GOT3 (cell line): ENCODE data around the gene NEO1.

Source experiments
- DNase-seq: peaks from one replicate; lab custom pipeline; 2025; ENCODE audit warnings: mixed read lengths; lab: John Stamatoyannopoulos, UW

Gene NEO1

DNA sequence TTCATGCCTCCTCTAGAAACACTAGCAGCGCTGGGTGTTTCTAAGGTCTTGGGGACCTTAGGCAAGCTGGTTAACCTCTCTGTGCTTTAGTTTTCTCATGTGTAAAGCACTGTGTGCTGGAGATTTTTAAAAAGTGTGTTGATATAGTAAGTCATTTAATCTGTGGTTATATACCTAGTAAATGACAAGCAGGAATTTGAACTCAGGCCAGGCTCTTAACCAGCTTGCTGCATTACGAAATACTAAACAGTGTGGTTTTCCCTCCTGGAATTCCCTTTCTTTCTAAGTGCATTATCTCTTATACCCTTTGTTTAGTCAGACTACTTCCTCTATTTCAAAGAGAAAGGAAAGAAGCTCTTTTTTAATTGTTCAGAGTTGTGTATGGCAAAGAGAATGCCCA is 26.5 kb downstream of the NEO1 start:
- no peak for DNase-seq

DNA sequence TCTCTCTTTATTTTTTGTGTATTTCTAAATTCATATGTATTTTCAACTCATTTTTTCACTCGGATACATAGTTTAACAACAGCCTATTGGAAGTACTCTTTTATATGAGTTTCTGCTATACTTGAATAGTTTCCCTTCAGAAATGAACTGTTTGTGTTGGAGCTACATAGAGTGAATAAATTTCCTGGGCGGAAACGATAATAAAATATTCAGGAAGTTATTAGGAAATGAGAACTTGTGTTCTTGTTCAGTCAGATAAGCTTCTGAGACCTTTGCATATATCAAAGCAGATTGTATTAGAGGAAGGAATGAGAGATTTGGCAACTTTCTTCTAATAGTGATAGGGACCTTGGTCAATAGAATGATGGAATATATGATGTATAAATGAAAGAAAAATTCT is 27.3 kb downstream of the NEO1 start:
- no peak for DNase-seq

DNA sequence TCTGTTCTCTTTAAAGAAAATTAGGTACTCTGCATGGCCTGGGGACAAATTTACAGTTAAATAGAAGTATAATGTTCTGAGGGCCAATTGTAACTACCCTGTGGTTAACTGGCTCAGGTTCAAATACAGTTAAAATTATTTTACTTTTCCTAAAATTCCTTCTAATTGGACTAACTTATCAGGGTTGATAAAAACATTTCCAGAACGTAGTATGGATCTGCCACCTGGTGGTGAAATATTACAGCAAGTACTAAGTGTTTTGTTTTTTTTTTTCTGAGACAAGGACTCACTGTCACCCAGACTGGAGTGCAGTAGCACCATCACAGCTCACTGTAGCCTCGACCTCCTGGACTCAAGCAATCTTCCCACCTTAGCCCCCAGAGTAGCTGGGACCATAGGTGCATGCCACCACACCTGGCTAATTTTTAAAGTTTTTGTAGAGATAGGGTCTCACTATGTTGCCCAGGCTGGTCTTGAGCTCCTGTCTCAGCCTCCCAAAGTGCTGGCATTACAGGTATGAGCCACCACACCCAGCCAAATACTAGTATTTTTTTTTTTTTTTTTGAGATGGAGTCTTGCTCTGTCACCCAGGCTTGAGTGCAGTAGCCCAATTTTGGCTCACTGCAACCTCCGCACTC is 29.2 kb downstream of the NEO1 start:
- DNase-seq, result no peak

DNA sequence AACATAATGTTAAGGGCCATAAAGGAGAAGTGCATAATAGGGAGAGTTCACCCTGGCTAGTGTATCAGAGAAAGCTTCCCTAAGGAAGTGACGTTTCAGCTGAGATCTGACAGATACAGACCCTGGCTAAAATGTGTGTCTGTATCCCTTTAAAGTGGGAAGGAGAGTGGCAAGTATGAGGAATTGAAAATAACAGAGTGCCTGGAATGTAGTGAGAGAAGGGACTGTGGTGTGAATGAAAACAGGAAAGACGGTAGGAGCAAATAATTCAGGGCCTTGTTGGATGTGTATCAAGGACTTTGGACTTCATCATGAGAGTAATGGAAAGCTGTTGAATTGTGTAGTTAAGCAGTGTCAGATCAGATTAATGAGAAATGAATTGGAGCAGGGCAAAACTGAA is 30.5 kb downstream of the NEO1 start:
- DNase-seq, result no peak

DNA sequence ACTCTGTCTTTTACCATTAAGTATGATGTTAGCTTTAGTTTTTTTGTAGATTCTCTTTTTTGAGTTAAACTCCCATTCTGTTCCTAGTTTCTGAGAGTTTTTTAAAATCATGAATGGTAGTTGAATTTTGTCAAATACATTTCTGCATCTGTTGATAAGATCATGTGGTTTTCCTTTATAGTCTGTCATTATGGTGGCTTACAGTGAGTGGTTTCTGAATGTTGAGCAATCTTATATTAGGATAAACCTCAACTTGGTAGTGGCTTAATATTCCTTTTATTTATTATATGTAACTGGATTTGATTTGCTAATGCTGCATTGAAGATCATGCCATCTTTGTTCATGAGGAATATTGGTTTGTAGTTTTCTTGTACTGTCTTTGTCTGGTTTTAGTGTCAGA is 34.8 kb downstream of the NEO1 start:
- DNase-seq, result no peak

DNA sequence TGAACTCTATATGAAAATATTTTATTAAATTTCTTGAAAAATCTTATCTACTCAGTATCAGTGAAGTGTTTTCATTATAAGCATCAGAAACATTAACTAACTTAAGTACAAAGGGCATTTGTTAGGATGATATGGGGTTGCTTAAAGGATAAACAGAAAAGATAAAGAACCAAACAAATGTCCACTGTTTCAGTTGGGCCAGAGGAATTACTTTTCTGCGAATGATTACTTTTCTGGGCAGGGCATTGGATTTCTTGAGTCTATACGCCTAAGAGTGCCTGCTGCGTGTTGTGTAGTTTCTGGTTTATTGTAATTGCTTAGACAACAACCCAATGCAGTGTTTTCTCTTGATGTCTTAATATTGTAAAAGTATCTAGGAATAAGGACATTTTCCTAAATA is 52.8 kb downstream of the NEO1 start:
- no peak for DNase-seq

DNA sequence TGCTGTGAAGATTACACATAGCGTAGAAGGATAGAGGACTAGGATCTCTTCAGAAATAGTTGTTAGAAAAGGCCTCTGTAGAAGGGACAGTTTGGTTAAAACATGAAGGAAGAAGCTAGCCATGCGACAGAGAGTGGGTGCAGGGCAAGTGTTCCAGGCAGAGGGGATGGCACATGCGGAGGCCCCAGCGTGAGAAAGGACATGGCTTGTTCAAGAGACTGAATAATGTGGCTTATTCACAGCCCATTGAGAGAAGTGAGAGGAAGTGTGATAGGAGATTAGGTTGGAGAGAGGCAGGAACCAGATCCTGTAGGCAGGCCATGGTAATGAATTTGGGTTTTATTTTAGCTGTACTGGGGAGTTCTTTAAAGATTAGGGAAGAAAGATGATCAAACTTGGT is 56.4 kb downstream of the NEO1 start:
- DNase-seq, result no peak

DNA sequence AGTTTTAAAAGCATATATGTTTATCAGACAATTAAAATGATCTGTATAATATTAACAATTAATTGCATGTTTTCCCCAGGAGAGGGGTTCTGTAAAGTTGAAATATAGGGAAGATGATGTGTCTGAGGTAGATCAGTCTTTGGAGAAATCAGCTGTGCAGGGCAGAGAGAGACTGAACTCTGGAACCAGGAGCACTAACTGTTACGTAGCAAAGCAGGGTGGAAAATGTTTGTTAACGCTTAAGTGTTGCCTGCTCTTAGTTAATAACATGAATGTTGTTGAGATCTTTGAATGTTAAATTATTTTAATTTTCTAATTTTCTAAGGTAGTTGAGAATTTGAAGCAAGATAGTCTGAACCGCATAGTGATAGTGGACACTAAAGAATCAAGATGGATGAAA is 57.5 kb downstream of the NEO1 start:
- no peak for DNase-seq

DNA sequence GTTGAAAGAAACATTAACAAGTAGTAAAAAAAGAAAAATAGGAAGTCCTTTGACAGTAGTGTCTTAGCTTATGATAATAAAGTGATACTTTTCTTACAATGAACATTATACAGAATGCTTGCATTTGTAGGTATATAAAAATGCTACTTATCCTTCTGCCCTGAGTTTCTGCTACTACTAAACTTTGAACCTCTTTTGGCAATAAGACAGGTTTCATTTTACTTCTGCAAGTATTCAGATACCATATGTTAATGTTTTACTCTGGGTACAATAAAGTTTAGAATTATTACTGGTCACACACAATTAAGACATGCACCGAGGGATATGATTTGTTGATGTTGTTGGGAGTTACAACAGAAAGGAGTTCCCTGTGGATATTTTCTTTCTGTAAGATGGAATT is 57.9 kb downstream of the NEO1 start:
- no peak for DNase-seq

DNA sequence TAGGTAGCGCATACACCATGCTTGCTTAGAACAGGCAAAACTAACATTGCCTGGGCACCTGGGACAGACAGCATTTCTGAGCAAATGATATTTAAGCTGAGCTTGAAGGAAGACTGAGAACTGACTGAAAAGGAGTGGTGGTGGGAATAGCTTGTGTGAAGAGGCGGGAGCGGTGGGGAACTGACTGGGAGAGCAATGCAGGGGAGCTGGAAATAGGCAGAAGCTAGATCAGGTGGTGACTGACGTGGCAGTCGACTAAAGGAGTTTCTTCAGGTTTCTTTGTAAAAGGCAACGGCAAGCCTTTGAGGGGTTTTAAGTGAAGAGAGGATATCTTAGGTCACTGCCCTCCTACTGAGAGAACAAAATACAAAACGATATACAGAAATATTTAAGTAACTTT is 61.8 kb downstream of the NEO1 start:
- no peak for DNase-seq

DNA sequence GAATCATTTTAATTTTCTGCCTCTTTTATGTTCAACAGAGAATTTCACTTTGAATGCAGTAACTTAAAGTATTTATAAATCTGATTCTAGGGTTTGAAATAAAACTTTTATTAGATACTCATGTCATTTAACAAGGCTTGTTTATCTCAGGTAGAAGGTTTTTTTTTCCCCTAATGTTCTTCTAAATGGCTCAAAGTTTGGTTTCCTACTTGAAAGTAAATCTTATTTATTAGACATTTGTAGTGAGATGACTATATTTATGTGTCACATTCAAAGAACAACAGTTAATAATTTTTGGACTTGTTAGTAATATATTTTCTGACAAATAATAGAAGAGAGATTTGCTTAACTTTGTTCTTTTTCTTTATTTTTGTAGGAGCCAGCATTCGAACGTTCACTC is 63.9 kb downstream of the NEO1 start:
- DNase-seq, result no peak

DNA sequence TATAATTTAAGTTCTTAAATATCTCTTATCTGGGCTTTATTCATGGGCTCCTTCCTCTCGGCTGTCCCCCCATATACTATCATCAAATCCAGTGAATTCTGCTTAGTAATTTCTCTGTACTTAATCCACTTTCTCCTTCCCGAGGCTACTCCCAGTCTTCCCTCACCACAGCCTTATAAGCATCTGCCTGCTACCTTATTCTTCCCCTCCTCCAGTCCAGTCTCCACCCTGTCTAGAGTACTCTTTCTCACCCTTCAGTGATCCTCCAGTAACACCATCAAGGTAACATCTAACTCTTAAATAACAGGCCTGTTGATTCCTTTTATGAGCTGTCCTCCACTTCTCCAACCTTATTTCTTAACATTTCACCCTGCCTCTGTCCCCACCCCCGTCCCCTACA is 65.8 kb downstream of the NEO1 start:
- no peak for DNase-seq

DNA sequence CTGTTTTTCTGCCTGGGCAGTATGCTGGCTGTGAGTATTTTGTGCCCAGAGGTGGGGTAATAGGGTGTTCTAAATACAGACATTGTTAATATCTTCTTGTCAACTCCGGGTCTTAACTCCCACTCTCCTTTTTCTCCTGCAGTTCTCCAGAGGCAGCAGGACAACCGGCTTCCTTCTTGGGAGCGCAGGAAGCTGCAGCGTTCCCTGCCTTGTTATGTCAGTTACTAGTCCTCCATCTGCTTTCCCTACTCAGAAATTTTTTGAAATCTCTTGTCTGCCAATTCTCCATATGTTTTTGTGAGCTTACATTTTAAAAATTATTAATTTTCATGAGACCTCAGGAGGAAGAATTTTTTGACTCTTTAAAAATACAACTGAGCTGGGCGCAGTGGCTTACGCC is 67.2 kb downstream of the NEO1 start:
- DNase-seq, result no peak

DNA sequence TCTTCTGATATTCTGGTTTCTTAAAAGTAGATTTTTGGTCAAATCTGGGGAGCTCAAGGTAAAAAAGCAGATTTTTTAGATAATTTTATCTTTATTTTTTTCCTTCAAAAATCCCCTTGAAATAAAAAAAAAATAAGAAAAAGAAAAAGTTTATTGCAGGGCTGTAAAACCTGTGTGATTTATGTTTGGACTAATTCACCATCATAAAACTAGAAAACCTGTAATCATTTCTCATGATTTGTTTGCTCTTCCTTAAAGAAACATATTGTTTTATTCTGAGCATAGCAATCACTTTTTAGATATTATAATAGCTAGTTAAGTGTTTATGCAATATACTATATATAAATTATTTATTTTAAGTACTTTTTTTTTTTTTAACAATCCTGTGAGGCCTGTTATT is 68.0 kb downstream of the NEO1 start:
- no peak for DNase-seq

DNA sequence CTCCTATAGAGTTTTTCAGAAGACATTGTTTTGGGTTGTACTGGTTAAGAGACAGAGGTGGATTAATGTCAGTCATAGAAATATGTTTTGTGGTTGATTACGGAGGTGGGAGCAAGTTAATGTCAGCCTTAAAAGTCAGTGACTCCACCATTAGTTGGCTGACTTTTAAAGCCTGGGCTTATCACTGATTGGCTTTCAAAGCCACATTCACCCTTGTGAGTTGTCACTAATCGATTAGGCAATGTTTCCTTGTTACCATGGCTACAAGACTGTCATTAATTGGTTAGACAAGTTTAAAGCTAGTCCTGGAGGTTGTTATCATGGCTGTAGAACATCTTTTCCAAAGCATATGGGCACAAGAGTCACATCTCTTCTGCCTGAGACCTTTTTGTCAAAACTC is 73.0 kb downstream of the NEO1 start:
- no peak for DNase-seq

DNA sequence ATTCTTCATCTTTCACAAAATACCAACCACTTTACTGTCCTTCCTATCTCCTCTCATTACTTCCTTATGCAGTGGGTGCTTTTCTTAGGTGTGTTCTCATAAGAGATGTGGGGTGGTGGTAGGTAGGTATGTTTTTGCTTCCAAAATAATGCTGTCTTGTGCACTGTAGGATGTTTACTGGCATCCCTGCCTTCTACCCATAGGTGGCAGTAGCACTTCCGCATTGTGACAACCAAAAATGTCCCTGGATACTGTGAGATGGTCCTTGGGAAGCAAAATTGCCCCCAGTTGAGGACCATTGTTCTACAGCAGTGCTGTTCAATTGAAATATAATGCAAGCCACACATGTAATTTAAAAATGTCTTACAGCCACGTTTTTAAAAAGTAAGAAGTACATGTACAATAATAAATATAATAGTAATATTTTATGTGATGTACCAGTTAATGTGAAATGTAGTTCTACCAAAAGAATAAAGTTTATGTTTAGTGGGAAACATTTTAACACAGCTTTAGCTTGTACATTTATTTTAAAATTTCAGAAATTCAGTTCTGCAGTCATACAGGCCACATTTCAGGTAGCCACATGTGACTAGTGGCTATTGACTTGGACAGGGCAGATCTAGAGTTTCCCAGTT is 75.2 kb downstream of the NEO1 start:
- DNase-seq, result no peak

DNA sequence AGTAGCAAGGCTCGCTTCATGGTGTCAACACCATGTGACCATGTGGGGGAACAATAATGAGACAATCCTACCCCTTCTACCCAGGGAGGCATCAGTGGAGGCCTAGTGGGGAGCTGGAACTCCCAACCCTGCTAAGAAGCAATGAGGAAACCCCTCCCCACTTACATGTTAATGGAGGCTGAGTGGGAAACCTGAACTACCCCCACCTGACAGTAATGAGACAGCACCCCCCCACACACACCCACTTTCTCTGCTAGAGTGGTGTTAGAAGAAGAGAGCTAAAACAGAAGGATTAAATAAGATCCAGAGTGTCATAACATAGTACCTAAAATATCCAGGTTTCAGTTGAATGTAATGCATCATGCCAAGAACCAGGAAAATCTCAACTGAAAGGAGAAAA is 78.6 kb downstream of the NEO1 start:
- DNase-seq, result no peak

DNA sequence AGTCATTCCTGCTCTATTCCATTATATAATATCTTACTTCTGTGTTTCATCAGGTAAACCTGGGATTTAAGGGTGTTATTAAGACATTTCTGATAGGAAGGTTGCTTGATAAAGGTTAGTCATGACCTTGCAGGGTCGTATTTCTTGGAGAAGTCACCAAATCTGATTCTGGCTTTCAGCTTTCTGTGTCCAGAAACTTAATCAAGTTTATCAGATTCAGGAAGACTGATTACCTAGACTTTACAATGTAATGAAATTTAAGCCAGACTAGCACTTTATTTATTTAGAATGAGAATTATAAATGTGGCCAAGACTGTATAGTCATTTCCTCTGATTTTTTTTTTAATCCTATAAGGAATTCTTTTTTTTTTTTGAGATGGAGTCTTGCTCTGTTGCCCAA is 81.9 kb downstream of the NEO1 start:
- DNase-seq, result no peak

DNA sequence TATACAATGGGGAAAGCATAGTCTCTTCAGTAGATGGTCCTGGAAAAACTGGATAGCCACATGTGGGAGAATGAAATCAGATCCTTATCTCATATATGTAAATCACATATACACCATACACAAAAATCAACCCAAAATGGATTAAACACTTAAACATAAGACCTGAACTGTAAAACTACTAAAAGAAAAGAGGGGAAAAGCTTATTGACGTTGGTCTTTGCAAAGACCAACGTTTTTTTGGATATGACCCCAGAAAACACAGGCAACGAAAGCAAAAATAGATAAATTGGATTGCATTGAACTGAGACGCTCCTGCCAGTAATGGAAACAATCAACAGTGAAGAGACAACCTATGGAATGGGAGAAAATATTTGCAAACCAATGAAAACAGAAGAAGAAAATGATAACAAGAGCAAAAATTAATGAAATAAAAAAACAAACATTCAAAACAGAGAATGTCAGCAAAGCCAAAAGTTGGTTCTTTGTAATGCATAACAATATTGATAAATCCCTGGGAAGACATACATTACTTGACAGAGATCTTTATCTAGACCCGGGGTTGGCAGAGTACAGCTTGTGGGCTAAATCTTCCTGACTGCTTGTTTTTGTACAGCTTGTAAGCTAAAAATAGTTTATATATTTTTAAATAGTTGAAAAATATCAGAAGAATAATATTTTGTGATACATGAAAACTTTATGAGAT is 86.9 kb downstream of the NEO1 start:
- DNase-seq, result no peak

DNA sequence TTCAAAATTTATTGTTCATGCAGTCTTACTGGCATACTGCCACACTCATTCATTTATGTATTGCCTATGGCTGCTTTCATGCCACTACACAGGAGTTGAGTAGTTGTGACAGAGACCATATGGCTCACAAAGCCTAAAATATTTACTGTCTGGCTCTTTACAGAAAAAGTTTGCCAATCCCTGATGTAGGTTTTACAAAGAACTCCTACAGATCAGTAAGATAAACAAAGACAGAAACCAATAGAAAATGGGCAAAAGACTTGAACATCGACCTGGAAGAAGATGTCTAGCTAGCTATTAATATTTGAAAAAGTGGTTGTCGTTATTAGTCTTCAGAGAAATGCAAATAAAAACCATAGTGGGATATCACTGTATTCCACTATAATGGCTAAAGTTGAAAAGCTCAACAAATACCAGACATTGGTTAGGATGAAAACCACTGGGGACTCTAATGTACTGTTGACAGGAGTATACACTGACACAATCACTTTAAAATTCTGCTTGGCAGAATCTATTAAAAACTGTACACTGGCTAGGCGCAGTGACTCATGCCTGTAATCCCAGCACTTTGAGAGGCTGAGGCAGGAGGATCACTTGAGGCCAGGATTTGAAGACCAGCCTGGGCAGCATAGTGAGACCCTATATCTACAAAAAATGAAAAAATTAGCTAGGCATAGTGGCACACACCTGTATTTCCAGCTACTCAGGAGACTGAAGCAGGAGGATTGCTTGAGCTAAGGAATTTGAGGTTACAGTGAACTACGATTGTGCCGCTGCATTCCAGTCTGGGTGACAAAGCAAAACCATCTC is 87.7 kb downstream of the NEO1 start:
- no peak for DNase-seq

DNA sequence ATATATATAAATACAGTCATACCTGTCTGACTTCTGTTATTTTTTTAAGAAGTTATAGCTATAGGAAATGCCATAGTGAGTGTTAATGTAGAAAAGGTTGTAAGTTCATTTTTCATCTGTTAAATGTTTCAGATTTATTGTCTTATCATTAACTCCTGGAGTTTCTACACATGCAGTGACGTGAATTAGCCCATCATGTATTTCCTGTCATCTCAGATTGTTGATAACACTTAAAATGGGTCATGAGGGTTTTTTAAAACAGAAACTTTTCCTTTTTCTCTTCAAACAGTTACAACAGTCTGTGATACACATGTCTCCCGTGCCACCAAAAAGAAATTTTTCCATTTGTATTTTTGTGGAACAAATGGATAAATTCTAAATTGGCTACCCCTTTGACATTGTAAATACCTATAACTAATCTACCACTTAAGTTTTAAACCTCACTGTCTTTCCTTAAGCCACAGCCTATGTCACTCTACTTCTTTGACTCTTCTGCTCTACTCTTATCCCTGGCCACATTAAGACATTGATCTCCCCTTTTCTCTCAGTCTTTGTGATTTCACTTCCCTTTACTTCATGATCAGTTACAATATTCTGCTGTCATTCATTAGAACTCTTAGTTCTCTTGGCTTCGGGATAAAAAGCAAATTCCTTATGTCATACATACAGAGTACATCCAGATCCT is 89.1 kb downstream of the NEO1 start:
- no peak for DNase-seq
